DND-41 (cell line): Measurements from ENCODE around the gene CIDEA.

ENCODE experiments used
- CTCF ChIP-seq: IDR thresholded peaks from 2 replicates; pipeline ENCODE4 v1.5.1; 2012; ENCODE audit warnings: borderline replicate concordance, low read length, moderate library complexity, mild to moderate bottlenecking; ENCODE audit not compliant: poor library complexity, severe bottlenecking; ENCODE audit errors: extremely low read depth
- EZH2 ChIP-seq: IDR thresholded peaks from 3 replicates; pipeline ENCODE4 v1.6.1; 2012; ENCODE audit warnings: borderline replicate concordance, low read depth, mild to moderate bottlenecking, moderate library complexity, low read length, inconsistent platforms; ENCODE audit not compliant: severe bottlenecking

GRCh38 chr18:12291690-12292089 lies 37.5 kb downstream of the CIDEA start:
- no peak for TF ChIP-seq CTCF
- TF ChIP-seq EZH2 = no peak
